Fibroblast of mammary gland (primary cell): ENCODE results near the gene EIF4G3.

Source experiments
- DNase-seq: peaks from one replicate; pipeline ENCODE4 v3.0.0-alpha.2; 2010; ENCODE audit warnings: low read depth
- H3K4me3 ChIP-seq: 2 replicates; pipeline ENCODE4 v1.5.1; 2011; ENCODE audit warnings: low read depth, mild to moderate bottlenecking, low read length, moderate library complexity; ENCODE audit not compliant: control insufficient read depth
- TF ChIP-seq, protein P1 (sequence below): conservative IDR thresholded peaks from 2 replicates; pipeline ENCODE4 v1.5.1; 2011; ENCODE audit warnings: low read depth, low read length, inconsistent platforms; ENCODE audit not compliant: control insufficient read depth, insufficient read depth

The EIF4G3 gene

DNA sequence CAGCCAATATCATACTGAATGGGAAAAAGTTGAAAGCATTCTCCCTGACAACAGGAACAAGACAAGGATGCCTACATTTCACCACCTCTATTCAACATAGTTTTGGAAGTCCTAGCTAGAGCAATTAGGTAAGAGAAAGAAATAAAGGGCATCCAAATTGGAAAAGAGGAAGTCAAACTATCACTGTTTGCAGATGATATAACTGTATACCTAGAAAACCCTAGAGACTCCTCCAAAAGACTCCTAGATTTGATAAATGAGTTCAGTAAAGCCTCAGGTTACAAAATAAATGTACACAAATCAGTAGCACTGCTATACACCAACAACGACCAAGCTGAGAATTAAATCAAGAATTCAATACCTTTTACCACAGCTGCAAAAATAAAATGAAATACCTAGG, 218.3 kb downstream of the EIF4G3 start:
- TF ChIP-seq, protein P1, sequence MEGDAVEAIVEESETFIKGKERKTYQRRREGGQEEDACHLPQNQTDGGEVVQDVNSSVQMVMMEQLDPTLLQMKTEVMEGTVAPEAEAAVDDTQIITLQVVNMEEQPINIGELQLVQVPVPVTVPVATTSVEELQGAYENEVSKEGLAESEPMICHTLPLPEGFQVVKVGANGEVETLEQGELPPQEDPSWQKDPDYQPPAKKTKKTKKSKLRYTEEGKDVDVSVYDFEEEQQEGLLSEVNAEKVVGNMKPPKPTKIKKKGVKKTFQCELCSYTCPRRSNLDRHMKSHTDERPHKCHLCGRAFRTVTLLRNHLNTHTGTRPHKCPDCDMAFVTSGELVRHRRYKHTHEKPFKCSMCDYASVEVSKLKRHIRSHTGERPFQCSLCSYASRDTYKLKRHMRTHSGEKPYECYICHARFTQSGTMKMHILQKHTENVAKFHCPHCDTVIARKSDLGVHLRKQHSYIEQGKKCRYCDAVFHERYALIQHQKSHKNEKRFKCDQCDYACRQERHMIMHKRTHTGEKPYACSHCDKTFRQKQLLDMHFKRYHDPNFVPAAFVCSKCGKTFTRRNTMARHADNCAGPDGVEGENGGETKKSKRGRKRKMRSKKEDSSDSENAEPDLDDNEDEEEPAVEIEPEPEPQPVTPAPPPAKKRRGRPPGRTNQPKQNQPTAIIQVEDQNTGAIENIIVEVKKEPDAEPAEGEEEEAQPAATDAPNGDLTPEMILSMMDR = no peak
- H3K4me3 ChIP-seq = no peak overlapping the region
- DNase-seq = no peak

DNA sequence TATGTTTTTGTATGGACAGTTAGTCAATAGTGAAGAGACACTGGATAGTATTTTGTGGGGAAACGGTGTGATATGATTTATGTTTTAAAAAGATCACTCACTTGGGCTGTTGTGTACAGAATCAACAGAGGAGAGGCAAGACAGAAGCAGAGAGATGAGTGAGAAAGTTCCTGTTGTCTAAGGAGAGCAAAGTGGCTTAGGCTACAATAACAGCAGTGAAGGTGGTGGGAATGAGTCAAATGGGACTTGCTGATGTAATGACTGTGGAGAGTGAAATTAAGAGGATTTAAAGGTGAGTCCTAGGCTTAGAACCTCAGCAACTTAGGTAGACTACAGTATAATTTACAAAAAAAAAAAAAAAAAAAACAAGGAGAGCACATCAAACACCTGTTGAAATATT, 220.4 kb downstream of the EIF4G3 start:
- H3K4me3 ChIP-seq = no peak overlapping the region
- no peak for DNase-seq
- TF ChIP-seq, protein P1 = no peak

DNA sequence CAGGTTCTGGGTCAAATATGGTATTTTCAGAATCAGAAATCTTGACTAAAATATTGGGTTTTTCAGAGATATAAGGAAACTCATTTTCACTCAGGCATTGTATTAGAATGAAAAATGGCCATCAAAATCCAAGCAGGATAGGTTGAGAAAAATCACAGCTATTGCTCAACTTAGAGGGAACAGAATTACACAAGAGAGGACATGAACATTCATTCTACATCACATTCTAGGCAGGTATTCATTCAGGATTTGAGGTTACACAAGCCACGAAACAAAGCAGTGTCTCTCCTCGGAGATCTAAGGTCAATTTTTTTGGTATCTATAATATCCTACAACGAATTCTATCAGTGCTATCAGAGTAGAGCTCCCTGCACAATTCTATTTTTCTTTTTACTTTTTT, 226.0 kb downstream of the EIF4G3 start:
- no peak overlapping the region for H3K4me3 ChIP-seq
- TF ChIP-seq, protein P1 = no peak
- DNase-seq = peak; percentile 13

DNA sequence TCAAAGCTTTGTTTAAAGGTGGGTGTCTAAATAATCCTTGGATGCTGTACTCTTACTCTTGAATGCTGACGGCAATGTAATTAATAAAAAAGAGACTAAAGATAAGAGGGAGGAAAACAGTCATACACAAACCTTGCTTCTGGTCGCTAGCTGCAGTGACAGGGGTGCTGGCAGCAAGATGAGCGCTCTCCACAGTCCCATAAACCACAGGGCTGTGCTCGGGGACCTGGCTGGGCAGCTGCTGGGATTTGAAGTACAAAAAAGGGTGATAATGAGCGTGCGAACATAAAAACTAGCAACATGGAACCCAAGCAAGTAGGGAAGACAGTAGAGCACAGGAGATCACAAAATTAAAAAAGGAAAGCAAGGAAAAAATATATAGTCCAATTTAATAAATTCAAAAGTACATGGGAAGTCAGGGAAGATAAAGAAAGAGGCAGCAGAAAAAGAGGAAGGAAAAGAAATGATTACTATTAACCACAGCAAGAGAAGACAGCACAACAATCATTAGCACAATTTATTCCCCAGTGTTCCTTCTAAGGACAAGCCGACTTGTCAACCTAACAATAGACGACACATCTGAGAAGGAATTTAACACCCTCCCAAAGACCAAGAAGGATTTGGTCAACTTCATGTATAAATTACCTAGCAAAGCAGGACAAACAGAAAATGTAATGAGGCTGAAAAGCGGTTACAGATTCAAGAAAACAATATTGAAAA, 226.7 kb downstream of the EIF4G3 start:
- no peak overlapping the region for H3K4me3 ChIP-seq
- TF ChIP-seq, protein P1 = no peak
- DNase-seq = no peak

DNA sequence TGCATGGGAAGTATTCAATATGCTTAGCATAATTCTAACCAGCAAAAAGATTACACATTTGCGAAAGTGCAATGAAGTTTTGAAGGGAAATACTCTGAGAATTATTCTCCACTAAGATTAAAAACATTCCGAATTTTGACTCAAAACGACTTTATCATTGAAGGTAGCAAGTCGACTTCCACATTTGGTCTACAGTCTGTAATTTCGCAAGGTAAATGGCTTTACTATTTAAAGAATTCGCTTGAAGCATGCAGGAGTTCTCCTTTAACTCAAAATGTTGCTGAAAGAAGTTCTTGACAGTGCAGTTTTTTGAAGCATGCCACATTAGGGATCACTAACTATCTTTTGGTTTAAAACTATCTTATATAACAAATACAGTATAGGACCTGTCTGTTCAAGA, 228.6 kb downstream of the EIF4G3 start:
- DNase-seq = no peak
- TF ChIP-seq, protein P1 = no peak
- no peak overlapping the region for H3K4me3 ChIP-seq

DNA sequence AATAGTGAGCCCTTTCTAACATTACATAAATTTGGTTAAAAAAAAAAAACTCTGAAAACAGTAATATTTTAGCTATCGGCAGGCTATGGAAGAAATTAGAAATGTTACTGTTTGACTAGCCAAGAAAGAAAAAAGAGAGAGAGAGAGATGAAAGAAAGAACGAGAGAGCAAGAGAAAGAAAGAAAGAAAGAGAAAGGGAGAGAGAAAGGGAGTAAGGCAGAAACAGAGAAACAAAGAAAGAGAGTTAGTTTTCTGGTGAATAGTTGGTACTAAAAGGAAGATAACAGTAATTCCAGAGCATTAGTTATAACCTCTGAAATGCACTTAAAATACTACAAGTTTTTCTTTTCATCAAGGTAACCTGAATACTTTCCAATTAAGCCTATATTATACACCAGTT, 229.3 kb downstream of the EIF4G3 start:
- H3K4me3 ChIP-seq = no peak overlapping the region
- DNase-seq = no peak
- TF ChIP-seq, protein P1 = no peak
